ENCODE measurements around the gene AANAT.

AANAT gene

GRCh38 chr17:76467366-76467765, at the start of gene AANAT:
AANAT (plus strand) TSS chr17:76467603; CDS start chr17:76468747, 1,144 bp downstream.
- peak; percentile 55 for DNase-seq

- no peak for DNase-seq
These were observed 47.7 kb upstream of the AANAT start for GRCh38 chr17:76419576-76420260.

GRCh38 chr17:76420356-76421043, 46.9 kb upstream of the AANAT start:
- no peak for DNase-seq

GRCh38 chr17:76421044-76421407, 46.4 kb upstream of the AANAT start:
- DNase-seq: no peak

- DNase-seq: no peak
These were observed 45.0 kb upstream of the AANAT start for GRCh38 chr17:76422406-76422805.

- no peak for DNase-seq
These were observed 44.5 kb upstream of the AANAT start for GRCh38 chr17:76422860-76423259.

GRCh38 chr17:76426853-76427252, 40.5 kb upstream of the AANAT start:
- no peak for DNase-seq

GRCh38 chr17:76427501-76428231, 39.7 kb upstream of the AANAT start:
- DNase-seq: no peak

- no peak for DNase-seq
These were observed 38.9 kb upstream of the AANAT start for GRCh38 chr17:76428511-76428910.

- no peak for DNase-seq
These were observed 35.9 kb upstream of the AANAT start for GRCh38 chr17:76431509-76431908.

GRCh38 chr17:76432004-76432403, 35.4 kb upstream of the AANAT start:
- DNase-seq: no peak

- no peak for DNase-seq
These were observed 34.6 kb upstream of the AANAT start for GRCh38 chr17:76432712-76433336.

- no peak for DNase-seq
These were observed 33.7 kb upstream of the AANAT start for GRCh38 chr17:76433693-76434092.

GRCh38 chr17:76434870-76435269, 32.5 kb upstream of the AANAT start:
- DNase-seq: no peak

GRCh38 chr17:76435751-76436150, 31.7 kb upstream of the AANAT start:
- no peak for DNase-seq

- no peak for DNase-seq
These were observed 29.7 kb upstream of the AANAT start for GRCh38 chr17:76437467-76438402.

GRCh38 chr17:76438906-76439305, 28.5 kb upstream of the AANAT start:
- DNase-seq: no peak

- no peak for DNase-seq
These were observed 28.0 kb upstream of the AANAT start for GRCh38 chr17:76439314-76439928.

- DNase-seq: no peak
These were observed 26.5 kb upstream of the AANAT start for GRCh38 chr17:76440751-76441362.

- DNase-seq: no peak
These were observed 25.6 kb upstream of the AANAT start for GRCh38 chr17:76441686-76442340.

Data from NCI-H2171 treated with DMSO at 0.1 percent for 48 hours (cell line).